GM23338 (cell line): ENCODE measurements around the gene NDC80. TPM values are rescaled to one million over a fixed set of nuclear protein-coding genes. Genes with fewer than 3 reads are reported as not detected.

Experiments
- ATAC-seq: fragments of 200-7000 bp; cut with Tn5 transposase; 3 replicates; pipeline ENCODE4 v1.9.1; 2020
- DNase-seq: peaks from one replicate; pipeline ENCODE4 v3.0.0-alpha.2; 2015; ENCODE audit warnings: low spot score
- H2AFZ ChIP-seq: fragments of 200-600 bp; sonication (generic); 2 replicates; pipeline ENCODE4 v1.8.0; 2016; ENCODE audit warnings: antibody characterized with exemption, mild to moderate bottlenecking, moderate library complexity
- H3F3A ChIP-seq: fragments of 200-600 bp; sonication (generic); replicated peaks from 2 replicates; pipeline ENCODE4 v1.8.0; 2017; ENCODE audit warnings: antibody characterized with exemption, mixed run types, low read depth
- H3K27ac ChIP-seq: fragments of 200-600 bp; sonication (generic); 2 replicates; pipeline ENCODE4 v1.6.1; 2016; ENCODE audit warnings: low read depth
- H3K27me3 ChIP-seq: fragments of 200-600 bp; sonication (generic); 2 replicates; pipeline ENCODE4 v1.8.0; 2016; ENCODE audit warnings: mild to moderate bottlenecking, mixed run types, moderate library complexity; ENCODE audit not compliant: insufficient read depth
- H3K36me3 ChIP-seq: fragments of 200-600 bp; sonication (generic); 2 replicates; pipeline ENCODE4 v1.8.0; 2016; ENCODE audit warnings: mild to moderate bottlenecking; ENCODE audit not compliant: insufficient read depth
- H3K4me1 ChIP-seq: fragments of 200-600 bp; sonication (generic); 2 replicates; pipeline ENCODE4 v1.8.0; 2016; ENCODE audit warnings: mild to moderate bottlenecking, moderate library complexity; ENCODE audit not compliant: insufficient read depth
- H3K4me2 ChIP-seq: fragments of 200-600 bp; sonication (generic); 2 replicates; pipeline ENCODE4 v1.7.1; 2017; ENCODE audit warnings: mixed run types
- H3K4me3 ChIP-seq: fragments of 200-600 bp; sonication (generic); 2 replicates; pipeline ENCODE4 v1.6.1; 2016; ENCODE audit warnings: mixed run types
- H3K79me2 ChIP-seq: fragments of 200-600 bp; sonication (generic); replicated peaks from 2 replicates; pipeline ENCODE4 v1.8.0; 2017; ENCODE audit warnings: mild to moderate bottlenecking; ENCODE audit not compliant: insufficient read depth
- H3K9me2 ChIP-seq: fragments of 200-600 bp; sonication (generic); 2 replicates; pipeline ENCODE4 v1.8.0; 2017; ENCODE audit not compliant: insufficient read depth
- H4K20me1 ChIP-seq: fragments of 200-600 bp; sonication (generic); replicated peaks from 2 replicates; pipeline ENCODE4 v1.8.0; 2017; ENCODE audit warnings: mild to moderate bottlenecking; ENCODE audit not compliant: insufficient read depth
- H3K27ac Mint-ChIP-seq: 2 replicates; pipeline ENCODE4 v1.8.0; 2020; ENCODE audit warnings: inconsistent platforms, mild to moderate bottlenecking, moderate library complexity, mixed read lengths
- H3K27me3 Mint-ChIP-seq: 3 replicates; pipeline ENCODE4 v1.8.0; 2022; ENCODE audit warnings: low read depth, mild to moderate bottlenecking, moderate library complexity, mixed read lengths, inconsistent platforms; ENCODE audit not compliant: insufficient read depth, poor library complexity
- H3K36me3 Mint-ChIP-seq: 3 replicates; pipeline ENCODE4 v1.8.0; 2021; ENCODE audit warnings: low read depth, mild to moderate bottlenecking, inconsistent platforms, moderate library complexity, mixed read lengths
- H3K4me1 Mint-ChIP-seq: 3 replicates; pipeline ENCODE4 v1.8.0; 2020; ENCODE audit warnings: mild to moderate bottlenecking, inconsistent platforms, mixed read lengths
- H3K4me3 Mint-ChIP-seq: 3 replicates; pipeline ENCODE4 v1.8.0; 2021; ENCODE audit warnings: moderate library complexity, mild to moderate bottlenecking, inconsistent platforms, mixed read lengths
- H3K9me3 Mint-ChIP-seq: 3 replicates; pipeline ENCODE4 v1.8.0; 2020; ENCODE audit warnings: moderate library complexity, mild to moderate bottlenecking, inconsistent platforms, mixed read lengths
- ETS1 ChIP-seq: IDR thresholded peaks from 2 replicates; pipeline ENCODE4 v1.6.1; 2016; ENCODE audit warnings: antibody characterized with exemption
- EZH2 ChIP-seq: fragments of 200-600 bp; sonication (generic); IDR thresholded peaks from one replicate; pipeline ENCODE4 v1.8.0; 2017; ENCODE audit warnings: antibody characterized with exemption, mild to moderate bottlenecking, low read depth; ENCODE audit not compliant: unreplicated experiment
- EZH2phosphoT487 ChIP-seq: fragments of 200-600 bp; sonication (generic); IDR thresholded peaks from one replicate; pipeline ENCODE4 v1.8.1; 2018; ENCODE audit warnings: antibody characterized with exemption; ENCODE audit not compliant: unreplicated experiment
- NANOG ChIP-seq: IDR thresholded peaks from 2 replicates; pipeline ENCODE4 v1.6.1; 2016; ENCODE audit warnings: antibody characterized with exemption, borderline replicate concordance
- POLR2AphosphoS5 ChIP-seq: IDR thresholded peaks from 2 replicates; pipeline ENCODE4 v1.6.1; 2016; ENCODE audit warnings: antibody characterized with exemption, low read depth
- REST ChIP-seq: IDR thresholded peaks from one replicate; pipeline ENCODE4 v1.6.1; 2018; ENCODE audit warnings: antibody characterized with exemption; ENCODE audit not compliant: unreplicated experiment
- STAT1 ChIP-seq: IDR thresholded peaks from one replicate; pipeline ENCODE4 v1.6.1; 2016; ENCODE audit warnings: antibody characterized with exemption; ENCODE audit not compliant: unreplicated experiment
- ZNF462 ChIP-seq: fragments of 250-450 bp; sonication (Bioruptor Pico); IDR thresholded peaks from 2 replicates; pipeline ENCODE4 v1.5.0; 2020; ENCODE audit warnings: mild to moderate bottlenecking, moderate library complexity
- polyA plus RNA-seq: library from polyadenylated mRNA; unstranded; fragments of >200 nt; fragmentation: Nextera tagmentation; extraction: Ambion mirVana; gene quantifications from 2 replicates; pipeline ENCODE4 v1.2.1, GENCODE V29; 2016
- total RNA-seq: library from RNA; depleted of rRNA; stranded (reverse); fragments of >200 nt; shearing (Covaris generic); gene quantifications from 2 replicates; pipeline ENCODE4 v1.2.3, GENCODE V29; 2014

NDC80 gene
- total and polyA plus RNA-seq, 2 experiments from 2014 or later = 36.6 to 58.4 TPM

- TF ChIP-seq ZNF462 (CRISPR knock-in tag) (no peak), ETS1 (no peak), EZH2 (no peak), POLR2AphosphoS5 (no peak)
These were observed 46.7 kb downstream of the NDC80 start (continued) for GRCh38 chr18:2618009-2618408.

GRCh38 chr18:2625217-2625616 is 53.9 kb downstream of the NDC80 start:
- H3K9me3 Mint-ChIP-seq = no peaks in the 10 kb centered on the region; the same call in 2 of the 3 replicates
- H3K27ac Mint-ChIP-seq = no peak overlapping the region
- no peaks in the 10 kb centered on the region for H3K79me2 ChIP-seq
- no peaks in the 10 kb centered on the region for H3K4me1 ChIP-seq
- DNase-seq (no peak), ATAC-seq (no peak; the same call in 2 of the 3 replicates)
- H3K27me3 Mint-ChIP-seq = peaks cover 4% of the 10 kb centered on the region
- H3K4me3 Mint-ChIP-seq = no peak overlapping the region
- H3F3A ChIP-seq = no peaks in the 10 kb centered on the region
- H3K27ac ChIP-seq = no peak overlapping the region
- H3K36me3 ChIP-seq = no peaks in the 10 kb centered on the region
- H4K20me1 ChIP-seq = no peaks in the 10 kb centered on the region
- no peaks in the 10 kb centered on the region for H3K27me3 ChIP-seq
- H3K9me2 ChIP-seq = peaks cover 15% of the 10 kb centered on the region; the same call in 1 of the 2 replicates
- no peak overlapping the region for H3K4me3 ChIP-seq
- H3K4me1 Mint-ChIP-seq = no peaks in the 10 kb centered on the region
- H3K4me2 ChIP-seq = no peak overlapping the region
- no peaks in the 10 kb centered on the region for H3K36me3 Mint-ChIP-seq
- no peak overlapping the region for H2AFZ ChIP-seq
- TF ChIP-seq REST (no peak), ETS1 (no peak), NANOG (no peak), EZH2phosphoT487 (no peak), STAT1 (no peak), EZH2 (no peak)
